Femur (tissue), 1 donor: ENCODE data around the gene ZNF862.
A peak's percentile ranks its signal among the peaks of the same experiment; 100 is the strongest.

ENCODE experiments used
- DNase-seq: peaks from one replicate; pipeline ENCODE4 v3.0.0-alpha.2; 2017

Gene ZNF862

DNA sequence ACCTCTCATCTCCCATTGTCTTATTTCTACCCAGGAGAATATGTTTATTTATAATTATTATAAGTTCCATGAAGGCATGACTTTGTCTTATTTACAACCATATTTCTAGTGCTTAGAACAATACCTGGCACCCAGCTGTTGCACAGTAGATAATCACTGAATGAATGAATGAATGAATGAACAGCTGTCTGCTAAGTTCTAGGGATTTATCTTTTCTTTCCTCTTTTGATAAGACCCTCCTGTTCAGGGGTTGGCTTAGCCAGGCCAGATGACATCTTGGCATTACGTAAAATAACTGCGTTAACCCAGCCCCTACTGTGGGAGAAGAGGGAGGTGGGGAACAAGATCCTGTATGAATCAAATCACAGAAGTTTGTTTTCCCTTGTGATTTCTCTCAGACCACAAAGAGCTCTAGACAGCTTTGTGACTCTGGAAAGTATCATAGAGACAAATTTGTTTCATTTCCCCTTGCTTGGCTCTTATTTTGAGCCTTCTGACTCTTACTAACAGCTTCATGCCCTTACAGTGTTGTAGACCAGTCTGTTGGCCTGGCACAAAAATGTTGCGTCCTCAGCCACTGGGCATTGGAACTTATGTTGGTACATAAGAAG, 8.4 kb downstream of the ZNF862 start:
- DNase-seq, result no peak

GRCh38 chr7:149849174-149849573, 11.0 kb downstream of the ZNF862 start:
- DNase-seq, result no peak

DNA sequence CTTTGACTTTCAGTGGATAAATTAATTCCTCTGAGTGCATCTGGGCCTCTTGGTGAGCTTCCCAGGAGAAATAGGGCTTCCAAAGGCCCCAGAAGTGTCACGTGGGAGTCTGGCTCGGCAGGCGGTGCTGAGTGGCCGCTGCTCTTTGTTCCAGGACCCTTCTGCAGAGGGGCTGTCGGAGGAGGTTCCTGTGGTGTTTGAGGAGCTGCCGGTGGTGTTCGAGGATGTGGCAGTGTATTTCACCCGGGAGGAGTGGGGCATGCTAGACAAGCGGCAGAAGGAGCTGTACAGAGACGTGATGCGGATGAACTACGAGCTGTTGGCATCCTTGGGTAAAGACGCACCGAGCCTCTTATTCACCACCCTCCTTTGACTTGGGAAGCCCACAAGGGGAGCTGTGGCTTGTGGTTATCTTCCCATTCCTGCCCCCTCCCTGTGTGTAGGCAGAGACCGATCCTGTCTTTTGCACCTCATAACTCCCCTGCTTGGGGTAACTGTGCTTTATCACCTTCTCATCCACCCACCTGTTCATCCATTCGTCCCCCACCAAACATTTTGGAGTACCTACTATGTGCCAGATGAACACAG, 11.9 kb downstream of the ZNF862 start:
- DNase-seq, result no peak

DNA sequence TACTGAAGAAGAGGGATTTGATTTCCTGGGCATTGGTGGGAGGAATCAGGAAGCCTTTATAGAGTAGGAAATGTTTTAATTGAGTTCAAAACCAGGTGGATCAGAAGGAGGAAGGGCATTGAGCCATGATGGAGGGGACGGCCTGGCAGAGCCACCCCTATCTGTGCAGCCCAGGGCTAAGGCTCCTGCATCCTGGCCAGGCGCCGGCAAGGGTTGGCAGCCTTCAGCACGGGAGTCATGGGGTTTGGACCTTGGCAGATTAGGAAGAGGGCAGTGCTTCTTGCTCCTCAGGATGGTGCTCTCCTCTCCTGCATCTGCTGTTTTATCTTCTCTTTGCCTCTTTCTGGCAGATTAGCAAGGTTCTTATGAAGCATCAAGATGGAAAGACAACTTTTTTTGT, 12.5 kb downstream of the ZNF862 start:
- DNase-seq, result no peak

- DNase-seq, result no peak
Observed at GRCh38 chr7:149851449-149851848, 13.3 kb downstream of the ZNF862 start.

GRCh38 chr7:149853157-149853556, 15.0 kb downstream of the ZNF862 start:
- no peak for DNase-seq

DNA sequence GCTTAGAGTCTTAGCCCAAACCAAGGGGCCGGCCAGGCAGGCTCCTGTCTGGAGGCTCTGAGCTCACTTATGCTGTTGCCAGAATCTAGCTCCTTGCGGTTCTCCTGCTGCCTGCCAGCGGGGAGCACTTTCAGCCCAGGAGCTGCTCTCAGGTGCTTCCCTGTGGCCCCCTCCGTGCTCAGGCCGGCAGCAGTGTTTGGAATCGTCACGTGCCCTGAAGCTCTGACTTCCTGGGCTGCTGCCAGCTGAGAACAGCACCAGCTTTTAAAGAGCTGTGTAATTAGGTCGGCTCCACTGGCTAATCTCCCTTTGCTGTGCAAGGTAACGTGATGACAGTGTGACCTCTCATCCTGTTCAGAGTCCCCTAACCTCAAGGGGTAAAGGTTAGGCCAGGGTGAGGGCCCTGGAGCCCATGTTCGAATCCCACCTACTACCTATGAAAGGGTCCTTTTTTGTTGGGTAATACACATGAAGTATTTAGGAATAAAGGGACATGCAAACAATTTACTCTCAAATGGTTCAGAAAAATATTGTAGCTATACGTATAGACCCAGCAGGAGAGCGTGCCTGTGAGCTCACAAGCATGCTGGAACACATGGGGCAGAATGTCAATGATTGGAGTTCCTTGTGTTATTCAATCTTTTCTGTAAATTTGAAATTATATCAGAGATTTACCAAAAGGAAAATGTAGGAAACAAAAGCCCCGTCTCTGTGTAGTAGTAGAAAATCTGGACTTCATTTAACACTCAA, 16.6 kb downstream of the ZNF862 start:
- DNase-seq, result peak; percentile 47

- no peak for DNase-seq
Observed at GRCh38 chr7:149855361-149856305, 17.5 kb downstream of the ZNF862 start.

- DNase-seq, result no peak
Observed at GRCh38 chr7:149856583-149856982, 18.4 kb downstream of the ZNF862 start.

- DNase-seq, result no peak
Observed at GRCh38 chr7:149859369-149859768, 21.2 kb downstream of the ZNF862 start.

DNA sequence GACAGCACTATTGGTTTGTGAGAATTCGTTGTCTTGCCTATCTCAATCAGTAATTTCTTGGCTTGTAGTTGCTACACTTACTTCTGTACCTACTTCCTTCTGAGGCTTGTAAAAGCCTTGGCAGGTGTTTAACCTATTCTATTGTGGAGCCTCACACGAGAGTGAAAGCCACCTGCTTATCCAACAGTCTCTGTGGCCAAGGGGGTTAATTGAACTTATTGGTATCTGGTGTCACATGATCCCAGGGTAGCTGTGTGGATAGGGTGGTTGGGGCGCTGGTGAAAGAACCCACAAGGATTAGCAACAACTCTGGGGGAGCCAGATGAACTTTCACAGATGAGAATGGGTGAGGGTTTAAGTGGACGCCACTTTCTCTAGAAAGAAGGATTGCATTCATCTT, 21.7 kb downstream of the ZNF862 start:
- DNase-seq, result no peak

DNA sequence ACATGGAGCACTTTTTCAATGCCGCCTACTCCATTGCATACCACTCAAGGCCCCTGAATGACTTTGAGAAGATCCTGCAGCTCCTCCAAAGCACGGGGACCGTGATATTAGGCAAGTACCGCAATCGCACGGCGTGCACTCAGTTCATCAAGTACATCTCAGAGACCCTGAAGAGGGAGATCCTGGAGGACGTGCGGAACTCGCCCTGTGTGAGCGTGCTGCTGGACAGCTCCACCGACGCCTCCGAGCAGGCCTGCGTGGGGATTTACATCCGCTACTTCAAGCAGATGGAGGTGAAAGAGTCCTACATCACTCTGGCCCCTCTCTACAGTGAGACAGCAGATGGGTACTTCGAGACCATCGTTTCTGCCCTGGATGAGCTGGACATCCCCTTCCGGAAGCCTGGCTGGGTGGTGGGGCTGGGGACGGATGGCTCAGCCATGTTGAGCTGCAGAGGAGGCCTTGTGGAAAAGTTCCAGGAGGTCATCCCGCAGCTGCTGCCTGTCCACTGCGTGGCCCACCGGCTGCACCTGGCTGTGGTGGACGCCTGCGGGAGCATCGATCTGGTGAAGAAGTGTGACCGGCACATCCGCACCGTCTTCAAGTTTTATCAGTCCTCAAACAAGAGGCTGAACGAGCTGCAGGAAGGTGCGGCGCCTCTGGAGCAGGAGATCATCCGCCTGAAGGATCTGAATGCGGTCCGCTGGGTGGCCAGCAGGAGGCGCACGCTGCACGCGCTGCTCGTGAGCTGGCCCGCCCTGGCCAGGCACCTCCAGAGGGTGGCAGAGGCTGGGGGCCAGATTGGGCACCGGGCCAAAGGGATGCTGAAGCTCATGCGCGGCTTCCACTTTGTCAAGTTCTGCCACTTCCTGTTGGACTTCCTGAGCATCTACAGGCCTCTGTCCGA, 22.9 kb downstream of the ZNF862 start:
- DNase-seq, result no peak

- no peak for DNase-seq
Observed at GRCh38 chr7:149861728-149862045, 23.5 kb downstream of the ZNF862 start.

GRCh38 chr7:149862156-149862555, 24.0 kb downstream of the ZNF862 start:
- no peak for DNase-seq

DNA sequence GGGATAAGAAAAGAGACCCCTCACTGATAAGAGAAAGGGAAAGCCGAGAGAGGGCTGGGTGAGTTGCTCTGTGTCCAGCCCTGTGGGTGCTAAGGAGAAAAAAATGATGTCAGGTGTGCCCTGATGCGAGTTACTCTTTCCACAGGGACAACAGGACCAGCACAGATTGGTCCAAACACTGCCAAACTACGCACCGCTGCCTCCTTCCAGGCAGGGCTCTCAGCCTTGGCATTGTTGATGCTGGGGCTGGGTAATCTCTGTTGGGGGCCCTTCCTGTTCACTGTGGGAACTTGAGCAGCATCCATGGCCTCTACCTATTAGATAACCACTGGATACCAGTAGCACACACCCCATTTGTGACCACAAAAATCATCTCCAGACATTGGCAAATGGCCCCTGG, 25.3 kb downstream of the ZNF862 start:
- DNase-seq, result no peak

- no peak for DNase-seq
Observed at GRCh38 chr7:149864023-149864422, 25.8 kb downstream of the ZNF862 start.

DNA sequence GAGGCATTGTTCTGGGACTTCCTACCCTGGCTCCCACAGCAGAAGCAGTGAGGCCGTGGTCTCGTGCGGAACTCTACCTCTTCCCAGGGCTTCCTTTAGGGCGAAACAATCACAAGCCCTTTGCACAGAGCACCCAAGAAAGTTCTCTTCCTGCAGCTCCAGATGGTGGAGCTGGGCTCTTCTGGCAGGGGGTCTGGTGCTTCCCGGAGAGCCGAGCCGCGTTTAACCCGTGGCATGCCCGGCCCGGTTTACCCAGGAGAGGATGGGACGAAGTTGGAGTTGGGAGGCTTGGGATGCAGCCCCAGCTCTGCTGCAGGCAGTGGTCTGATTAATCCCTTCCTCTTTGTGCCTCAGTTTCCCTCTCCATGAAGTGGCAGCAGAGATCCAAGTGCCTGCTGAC, 26.6 kb downstream of the ZNF862 start:
- DNase-seq, result no peak

- DNase-seq, result no peak
Observed at GRCh38 chr7:149865437-149865836, 27.3 kb downstream of the ZNF862 start.

GRCh38 chr7:149866139-149866778, 28.1 kb downstream of the ZNF862 start:
- DNase-seq, result no peak

DNA sequence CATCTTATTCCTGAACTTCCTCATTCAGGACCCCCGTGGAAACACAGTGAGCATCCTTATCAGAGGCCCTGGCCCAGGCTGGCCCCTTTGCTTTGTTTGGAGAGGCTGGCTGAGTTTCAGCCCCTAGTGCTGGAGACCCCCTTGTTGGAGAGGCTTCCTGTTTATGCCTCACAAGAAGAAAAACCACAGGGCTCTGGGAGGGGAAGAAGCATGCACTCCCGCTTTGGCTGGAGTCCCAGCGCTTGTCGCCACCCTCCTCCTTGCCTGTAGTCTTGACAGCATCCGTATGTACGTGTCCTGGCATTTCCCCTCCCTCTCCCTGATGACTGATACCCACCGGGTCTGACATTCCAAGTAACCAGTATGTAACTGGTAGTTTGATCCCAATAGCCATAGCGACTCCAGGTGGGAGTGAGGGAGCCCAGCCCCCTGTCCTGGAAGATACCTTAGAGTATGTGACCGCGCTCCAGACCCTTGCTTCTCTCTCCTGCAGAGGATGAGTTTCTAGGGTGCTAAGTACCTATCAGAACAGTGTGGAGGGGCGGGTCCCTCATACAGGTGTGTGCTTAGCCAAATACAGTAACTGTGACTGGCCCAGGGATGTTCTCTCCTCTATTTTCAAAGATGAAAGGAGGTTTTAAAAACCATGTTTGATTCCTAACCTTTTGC, 28.7 kb downstream of the ZNF862 start:
- DNase-seq, result no peak
